HS-5 (cell line): ENCODE results near the gene YPEL3.

Source experiments
- DNase-seq: peaks from one replicate; pipeline ENCODE4 v3.0.0-alpha.2; 2012; ENCODE audit warnings: low read depth

YPEL3 gene

DNA sequence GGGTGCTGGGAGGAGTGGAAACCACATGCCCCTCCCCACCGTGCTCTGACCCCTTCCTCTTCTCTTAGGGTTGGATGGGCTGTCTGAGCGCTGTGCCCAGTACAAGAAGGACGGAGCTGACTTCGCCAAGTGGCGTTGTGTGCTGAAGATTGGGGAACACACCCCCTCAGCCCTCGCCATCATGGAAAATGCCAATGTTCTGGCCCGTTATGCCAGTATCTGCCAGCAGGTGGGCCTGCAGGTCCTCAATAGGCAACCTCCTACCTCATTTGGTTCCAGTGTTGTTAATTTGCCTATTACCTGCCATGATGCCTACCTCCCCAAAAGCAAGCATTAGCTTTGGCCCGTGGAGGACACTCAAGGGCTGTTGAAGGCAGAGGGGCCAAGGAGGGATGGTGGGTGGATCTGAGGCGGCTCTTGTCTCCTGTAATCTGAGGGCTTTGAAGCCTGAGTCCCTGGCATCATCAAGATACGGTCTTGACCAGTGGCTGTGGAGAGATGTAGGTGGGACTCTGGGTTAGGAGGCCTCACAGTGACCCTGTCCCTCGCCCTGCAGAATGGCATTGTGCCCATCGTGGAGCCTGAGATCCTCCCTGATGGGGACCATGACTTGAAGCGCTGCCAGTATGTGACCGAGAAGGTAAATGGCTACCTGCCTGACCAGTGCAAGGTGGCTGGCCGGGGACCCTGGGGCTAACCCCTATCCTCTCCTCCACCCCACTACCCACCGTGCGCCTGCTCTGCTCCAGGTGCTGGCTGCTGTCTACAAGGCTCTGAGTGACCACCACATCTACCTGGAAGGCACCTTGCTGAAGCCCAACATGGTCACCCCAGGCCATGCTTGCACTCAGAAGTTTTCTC, 27.0 kb downstream of the YPEL3 start:
- DNase-seq, result no peak

DNA sequence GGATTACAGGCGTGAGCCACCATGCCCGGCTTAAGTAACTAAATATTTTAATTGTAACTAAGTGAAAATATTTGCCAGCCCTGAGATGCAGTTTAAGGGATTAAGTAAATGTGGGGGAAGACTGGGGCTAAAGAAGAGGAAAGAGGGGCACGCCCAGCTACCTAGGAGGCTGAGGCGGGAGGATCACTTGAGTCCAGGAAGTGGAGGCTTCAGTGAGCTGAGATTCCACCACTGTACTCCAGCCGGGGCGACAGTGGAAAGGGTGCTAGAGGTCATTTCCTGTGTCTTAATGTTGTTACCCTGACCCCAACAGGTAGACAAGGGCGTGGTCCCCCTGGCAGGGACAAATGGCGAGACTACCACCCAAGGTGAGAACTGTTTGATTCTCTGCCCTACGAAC, 27.7 kb downstream of the YPEL3 start:
- DNase-seq, result no peak

DNA sequence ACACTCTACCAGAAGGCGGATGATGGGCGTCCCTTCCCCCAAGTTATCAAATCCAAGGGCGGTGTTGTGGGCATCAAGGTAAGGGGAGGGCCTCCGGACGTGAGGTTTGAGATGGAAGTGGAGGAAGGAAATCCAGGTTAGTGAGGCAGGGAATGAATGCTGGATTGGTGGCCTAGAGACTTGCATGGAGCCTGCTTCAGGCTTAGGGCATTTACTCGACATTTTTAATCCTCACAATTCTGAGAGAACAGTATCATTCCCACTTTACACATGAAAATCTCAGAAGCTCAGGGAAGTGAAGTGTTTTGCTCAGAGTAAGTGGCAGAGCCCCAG, 28.5 kb downstream of the YPEL3 start:
- no peak for DNase-seq

DNA sequence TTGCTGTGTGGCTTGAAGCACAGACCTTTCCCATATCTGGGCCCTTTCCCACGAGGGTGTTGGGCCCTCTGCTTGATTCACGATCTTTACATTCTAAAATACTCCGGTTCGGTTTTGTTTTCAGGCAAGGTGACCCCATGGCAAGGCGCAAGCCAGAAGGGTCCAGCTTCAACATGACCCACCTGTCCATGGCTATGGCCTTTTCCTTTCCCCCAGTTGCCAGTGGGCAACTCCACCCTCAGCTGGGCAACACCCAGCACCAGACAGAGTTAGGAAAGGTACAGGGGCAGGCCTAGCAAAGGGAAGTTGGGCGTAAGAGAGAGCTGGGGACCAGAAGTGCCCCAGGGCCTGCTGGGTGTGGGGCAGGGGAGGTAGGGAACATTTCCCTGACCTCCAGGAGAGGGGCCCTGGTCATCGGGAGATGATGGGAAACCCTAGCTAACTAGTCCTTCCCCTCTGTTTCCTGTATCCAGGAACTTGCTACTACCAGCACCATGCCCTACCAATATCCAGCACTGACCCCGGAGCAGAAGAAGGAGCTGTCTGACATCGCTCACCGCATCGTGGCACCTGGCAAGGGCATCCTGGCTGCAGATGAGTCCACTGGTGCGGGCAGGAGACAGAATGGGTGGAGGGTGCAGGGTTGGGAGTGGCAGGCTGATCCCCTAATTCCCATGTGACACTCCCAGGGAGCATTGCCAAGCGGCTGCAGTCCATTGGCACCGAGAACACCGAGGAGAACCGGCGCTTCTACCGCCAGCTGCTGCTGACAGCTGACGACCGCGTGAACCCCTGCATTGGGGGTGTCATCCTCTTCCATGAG, 29.0 kb downstream of the YPEL3 start:
- DNase-seq, result no peak

GRCh38 chr16:30065943-30066760, 29.9 kb downstream of the YPEL3 start:
- DNase-seq, result no peak

DNA sequence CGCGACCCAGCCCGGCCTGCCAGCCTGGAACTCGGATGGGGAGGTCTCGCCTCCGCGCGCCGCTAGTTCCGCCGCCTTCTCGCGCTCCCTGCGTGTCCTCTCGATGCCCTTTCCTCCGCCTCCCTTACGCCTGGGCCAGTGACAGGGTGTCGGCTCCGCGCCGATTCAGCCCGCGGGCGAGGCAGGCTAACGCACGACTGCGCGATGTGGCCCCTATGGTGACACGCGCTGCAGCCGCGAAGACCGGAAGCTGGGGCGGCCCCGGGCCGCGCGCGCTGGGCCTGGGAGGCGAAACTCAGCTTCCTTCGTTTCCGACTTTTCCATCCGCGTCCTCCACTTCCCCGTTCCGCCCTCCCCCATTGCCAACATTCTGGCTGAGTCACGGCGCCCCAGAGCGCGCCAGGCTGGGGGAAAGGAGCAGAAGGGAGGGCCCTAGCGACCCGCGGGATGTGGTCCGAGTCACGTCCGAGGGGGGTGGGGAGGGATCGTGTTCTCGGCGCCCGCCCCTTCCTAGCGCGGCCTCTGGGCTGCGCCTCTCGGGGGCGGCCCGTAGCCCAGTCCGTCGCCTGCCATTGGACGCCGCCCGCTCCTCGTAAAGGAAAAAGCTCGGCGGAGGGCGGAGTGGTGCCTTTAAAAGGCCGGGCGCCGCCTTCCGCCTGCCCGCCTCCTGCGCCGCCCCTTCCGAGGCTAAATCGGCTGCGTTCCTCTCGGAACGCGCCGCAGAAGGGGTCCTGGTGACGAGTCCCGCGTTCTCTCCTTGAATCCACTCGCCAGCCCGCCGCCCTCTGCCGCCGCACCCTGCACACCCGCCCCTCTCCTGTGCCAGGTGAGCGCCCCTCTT, 30.7 kb downstream of the YPEL3 start, which contains the start of gene ALDOA:
TSS of gene ALDOA (plus strand) at position 659 of the 841 bp plus-strand sequence. CDS start 1,138 bp downstream, outside the sequence.
- DNase-seq, result peak; percentile 98

DNA sequence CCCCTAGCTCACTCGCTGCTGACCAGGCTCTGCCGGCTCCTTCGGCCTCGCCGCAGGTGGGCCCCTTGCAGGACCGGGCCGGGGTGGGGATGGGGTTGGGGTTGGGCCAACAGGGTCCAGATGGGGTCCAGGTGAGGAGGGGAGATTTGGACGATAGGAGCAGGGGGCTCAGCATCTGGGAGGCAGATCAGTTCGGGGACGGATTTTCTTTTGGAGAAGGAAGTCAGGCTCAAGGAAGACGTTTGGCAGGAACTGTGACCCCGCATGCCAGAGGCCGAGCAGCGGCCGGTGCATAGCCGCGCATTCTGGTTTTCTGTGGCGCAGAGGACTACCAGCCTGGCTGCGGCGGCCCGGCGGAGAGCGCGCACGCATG, 31.3 kb downstream of the YPEL3 start:
- DNase-seq, result no peak

DNA sequence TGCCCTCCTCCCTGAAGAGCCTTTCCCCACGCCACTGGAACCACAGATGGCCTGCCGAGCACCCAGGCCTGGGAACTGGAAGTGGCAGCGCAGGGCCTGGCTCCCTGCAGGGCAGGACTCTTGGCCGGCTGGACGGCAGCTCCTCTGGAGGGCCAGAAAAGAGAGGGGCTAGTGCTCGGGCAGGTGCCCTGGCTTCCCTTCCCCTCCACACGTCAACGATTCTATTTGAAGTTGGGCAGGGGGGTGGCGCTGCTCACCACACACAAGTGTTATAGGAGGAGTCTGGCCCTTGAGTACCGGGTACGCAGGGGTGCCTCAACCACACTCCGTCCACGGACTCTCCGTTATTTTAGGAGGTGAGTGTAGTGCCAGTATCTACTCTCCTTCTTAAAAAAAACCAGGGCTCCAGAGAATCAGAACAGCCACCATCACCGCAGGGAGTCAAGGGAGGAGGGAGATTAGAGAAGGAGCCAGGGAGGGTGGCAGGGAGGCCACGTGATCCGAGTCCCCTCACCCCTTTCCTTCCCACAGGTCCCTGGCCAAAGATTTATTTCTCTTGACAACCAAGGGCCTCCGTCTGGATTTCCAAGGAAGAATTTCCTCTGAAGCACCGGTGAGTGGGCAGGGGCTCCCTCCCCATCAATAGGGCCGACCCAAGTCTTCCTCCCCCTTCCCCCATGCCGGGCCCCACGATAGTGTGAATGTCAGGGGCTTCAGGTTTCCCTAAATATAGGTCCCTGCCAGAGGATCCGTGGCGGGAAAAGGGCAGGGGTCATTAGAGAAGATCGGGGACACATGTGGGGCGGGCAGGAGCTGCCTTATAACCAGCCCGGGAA, 31.9 kb downstream of the YPEL3 start:
- no peak for DNase-seq

GRCh38 chr16:30063278-30063892, 32.6 kb downstream of the YPEL3 start:
- DNase-seq, result no peak

DNA sequence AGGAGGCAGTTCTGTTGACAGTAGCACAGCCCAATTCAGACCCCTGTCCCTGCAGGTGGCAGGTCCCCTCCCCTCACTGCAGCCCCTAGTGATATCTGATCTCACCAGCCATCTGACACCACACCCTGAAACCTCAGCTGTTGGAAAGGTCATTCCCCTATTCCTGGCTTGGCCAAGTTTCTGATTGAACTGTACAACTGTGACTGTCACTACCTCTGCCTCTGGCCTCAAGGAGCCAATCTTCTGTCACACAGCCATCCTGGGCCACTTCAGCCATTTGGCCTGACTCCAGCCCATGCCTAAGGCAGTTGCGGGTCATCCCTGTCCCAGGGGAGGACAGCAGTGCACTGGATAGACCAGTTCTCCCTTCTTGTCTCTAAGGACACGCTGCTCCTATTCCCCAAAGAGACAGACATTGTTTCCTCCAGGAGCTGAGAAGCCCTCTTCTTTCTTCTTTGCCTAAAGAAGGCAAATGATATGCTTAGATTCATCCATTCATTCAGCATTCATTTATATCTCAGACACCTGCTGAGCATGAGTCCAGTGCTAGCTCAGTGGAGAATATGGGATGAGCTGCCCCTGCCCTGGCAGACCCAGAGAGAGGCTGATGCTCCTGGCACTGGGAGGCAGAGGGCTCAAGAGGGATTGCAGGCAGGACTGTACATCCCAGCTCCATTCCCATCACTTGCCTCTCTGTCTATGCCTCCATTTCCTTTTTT, 35.0 kb downstream of the YPEL3 start:
- DNase-seq, result no peak

GRCh38 chr16:30060346-30060745, 35.7 kb downstream of the YPEL3 start:
- no peak for DNase-seq

- no peak for DNase-seq
Observed at GRCh38 chr16:30054959-30055553, 41.0 kb downstream of the YPEL3 start.

DNA sequence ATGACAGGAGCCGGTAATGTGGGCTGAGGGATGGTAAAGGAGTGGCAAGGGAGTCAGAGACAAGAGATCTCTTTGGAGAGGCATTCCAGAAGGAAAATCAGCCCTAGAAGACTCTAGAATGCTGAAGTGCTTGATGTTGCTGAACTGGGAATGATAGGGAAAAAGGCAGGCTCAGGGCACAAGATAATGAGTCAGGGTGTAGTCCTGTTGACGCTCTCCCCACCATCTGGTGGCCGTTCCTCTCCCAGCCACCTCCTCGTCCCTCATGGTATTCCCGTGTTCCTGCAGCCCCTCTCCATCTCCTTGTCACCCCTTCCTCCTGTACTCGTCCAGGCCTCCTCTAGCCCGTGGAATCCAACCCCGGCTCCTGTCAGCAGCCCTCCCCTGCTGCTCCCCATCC, 41.6 kb downstream of the YPEL3 start:
- DNase-seq, result no peak

- DNase-seq, result no peak
Observed at GRCh38 chr16:30053376-30054015, 42.5 kb downstream of the YPEL3 start.

DNA sequence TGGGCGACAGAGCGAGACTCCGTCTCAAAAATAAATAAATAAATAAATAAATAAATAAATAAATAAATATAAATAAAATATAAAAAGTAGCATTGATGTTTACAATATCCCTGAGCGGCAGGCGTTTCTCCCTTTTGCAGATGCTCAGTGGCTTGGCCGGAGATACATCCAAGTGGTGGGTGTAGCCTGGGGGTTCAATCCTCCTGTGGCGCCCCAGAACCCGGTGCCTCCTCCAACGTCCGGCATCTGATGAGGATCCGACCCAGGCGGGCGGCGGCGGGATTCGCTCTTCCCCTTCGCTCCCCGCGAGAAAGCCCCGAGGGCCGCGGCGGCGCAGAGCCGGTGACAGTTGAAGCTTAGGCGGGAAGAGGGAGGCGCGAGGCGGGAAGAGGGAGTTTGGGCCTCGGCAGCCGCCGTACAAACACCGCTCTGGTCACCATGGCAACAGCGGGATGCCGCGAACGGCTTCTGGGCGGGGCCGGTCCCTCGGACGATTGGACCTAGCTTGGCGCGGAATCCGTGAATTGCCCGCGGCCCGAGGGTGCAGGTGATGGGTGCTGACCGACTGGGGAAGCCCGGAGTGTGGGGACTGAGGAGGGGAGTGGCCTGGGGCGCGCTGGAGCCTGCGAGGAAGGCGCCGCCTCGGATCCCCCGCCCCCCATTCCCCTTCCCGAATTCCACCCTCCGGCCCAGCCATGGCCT, 43.2 kb downstream of the YPEL3 start:
- peak; percentile 68 for DNase-seq

- DNase-seq, result no peak
Observed at GRCh38 chr16:30051518-30051917, 44.5 kb downstream of the YPEL3 start.

DNA sequence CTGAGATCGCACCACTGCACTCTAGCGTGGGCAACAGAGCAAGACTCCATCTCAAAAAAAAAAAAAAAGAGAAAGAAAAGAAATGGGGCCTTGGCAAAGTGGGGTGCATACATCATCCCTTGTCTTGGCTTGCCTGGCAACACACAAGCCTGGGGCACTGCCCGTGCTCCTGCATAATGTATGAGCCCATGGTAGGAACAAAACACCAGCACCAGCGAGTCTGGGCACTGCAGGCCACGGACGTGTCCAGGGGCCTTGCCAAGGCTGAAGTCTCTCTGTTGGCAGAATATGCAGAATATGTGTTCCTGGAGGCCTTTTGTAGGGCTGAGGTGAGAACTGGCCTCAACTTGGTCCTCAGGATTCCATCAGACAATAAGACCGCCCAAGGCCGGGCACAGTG, 46.1 kb downstream of the YPEL3 start:
- no peak for DNase-seq

GRCh38 chr16:30046588-30046987, 49.4 kb downstream of the YPEL3 start:
- no peak for DNase-seq
